ENCODE results near the gene DYNC2I2. TPM values are rescaled to one million over a fixed set of nuclear protein-coding genes. Genes with fewer than 3 reads are reported as not detected.
"Not testable (repeated sequence)": the region's sequence is repeated elsewhere in the genome, so short reads cannot be mapped to it uniquely, and the experiment has no call there.

DYNC2I2 gene
- 49.7 and 95.8 TPM in 2 replicates for total RNA-seq

GRCh38 chr9:128656416-128657343 lies at the start of gene DYNC2I2:
Gene DYNC2I2, minus strand, starts transcription at chr9:128656847. Its CDS starts 121 bp downstream, at chr9:128656726.
- DNase-seq, result peak; percentile 96

DNA sequence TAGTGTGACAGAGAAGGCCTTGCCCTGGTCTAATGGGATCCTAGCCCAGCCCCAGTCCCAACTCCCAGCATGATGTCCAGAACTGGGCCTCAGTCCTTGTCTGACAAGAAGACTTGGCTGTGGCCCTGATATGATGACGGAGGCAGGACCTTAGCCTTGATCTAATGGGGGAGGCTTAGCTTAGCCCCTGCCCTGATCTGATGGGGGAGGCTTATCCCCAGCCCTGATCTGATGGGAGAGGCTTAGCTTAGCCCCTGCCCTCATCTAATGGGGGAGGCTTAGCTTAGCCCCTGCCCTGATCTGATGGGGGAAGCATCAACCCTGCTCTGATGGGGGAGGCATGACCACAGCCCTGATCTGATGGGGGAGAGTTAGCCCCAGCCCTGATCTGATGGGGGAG lies 49.4 kb upstream of the DYNC2I2 start:
- DNase-seq, result no peak

- no peak for DNase-seq
Measured at GRCh38 chr9:128705051-128705965, 48.7 kb upstream of the DYNC2I2 start.

DNA sequence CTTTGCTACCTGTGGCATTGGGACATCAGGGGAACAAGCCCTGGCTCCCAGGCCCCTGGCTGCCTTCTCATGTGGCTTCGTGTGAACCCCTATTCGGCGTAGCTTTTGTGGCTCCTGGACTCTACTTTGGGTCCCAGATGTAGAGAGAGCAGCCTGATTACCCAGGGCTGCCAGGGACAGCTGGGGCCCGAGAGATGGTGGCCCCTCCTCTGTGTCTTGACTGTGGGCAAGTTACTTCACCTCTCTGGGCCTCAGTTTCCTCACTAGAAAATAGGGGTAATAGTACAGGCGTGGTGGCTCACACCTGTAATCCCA lies 47.7 kb upstream of the DYNC2I2 start:
- DNase-seq, result no peak

GRCh38 chr9:128703616-128704355 lies 47.1 kb upstream of the DYNC2I2 start:
- peak; percentile 65 for DNase-seq

DNA sequence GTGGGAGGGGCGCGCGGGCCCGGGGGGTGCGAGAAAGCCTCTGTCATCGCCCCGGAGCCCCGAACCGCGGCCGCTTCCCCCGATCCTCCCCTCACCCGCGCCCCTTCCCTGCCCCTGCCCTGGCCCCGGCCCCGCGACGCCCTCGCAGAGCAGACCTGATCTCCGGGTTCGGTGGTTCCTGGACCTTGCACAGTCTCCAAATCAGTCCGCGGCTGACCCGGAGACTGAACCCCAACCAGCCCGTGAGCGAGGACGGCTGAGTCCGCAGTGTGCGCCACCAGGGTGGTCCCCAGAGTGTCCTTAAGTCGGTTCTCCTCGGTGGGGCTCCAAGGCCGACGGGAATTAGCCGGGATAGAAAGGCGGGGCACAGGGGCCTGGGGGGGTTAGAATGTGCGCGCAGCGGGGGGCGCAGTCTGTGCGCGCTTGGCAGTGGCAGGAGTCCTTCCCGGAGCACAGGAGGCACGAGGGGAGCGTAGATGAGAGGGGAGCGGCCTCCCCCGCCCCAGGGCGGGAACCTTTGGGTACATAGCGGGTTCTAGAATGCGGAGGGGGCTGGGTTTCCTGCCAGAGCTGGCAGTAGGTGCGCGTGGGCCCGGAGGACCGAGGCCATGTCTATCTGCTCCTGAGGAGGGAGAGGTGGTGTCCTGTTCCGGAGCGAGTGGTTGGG lies 46.4 kb upstream of the DYNC2I2 start:
- peak; percentile 42 for DNase-seq

GRCh38 chr9:128702445-128702948 lies 45.9 kb upstream of the DYNC2I2 start, which contains the start of gene PKN3:
Gene PKN3, plus strand, starts transcription at chr9:128702503. Its CDS starts 413 bp downstream, at chr9:128702916.
- peak; percentile 92 for DNase-seq

DNA sequence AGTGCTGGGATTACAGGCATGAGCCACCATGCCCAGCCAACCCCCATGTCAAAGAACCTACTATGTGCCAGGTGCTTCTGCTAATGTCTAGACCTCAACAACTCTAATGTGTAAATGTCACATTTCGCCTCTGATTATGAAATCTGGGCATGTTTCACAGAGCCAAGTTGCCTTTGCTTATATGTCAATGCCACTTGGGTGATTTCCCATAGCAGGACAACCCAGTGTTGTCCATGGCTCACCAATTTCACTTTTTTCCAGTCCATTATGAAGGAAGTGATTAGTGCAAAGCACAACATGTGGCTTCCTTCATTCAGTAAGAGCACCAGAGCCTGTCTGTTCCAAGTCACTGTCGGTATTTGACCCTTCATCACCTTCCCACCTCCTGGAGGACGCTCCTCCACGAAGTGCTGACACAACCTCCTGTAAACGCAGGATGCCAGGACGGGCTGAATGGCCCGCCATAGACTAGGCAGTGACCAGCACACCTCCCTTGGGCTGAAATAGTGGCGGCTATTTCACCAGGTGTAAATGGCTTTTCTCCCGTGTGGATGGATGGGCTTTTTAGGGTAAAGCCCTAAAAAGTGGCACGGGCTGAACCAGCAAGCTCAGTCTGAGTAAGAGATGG lies 44.7 kb upstream of the DYNC2I2 start:
- DNase-seq, result peak; percentile 45

DNA sequence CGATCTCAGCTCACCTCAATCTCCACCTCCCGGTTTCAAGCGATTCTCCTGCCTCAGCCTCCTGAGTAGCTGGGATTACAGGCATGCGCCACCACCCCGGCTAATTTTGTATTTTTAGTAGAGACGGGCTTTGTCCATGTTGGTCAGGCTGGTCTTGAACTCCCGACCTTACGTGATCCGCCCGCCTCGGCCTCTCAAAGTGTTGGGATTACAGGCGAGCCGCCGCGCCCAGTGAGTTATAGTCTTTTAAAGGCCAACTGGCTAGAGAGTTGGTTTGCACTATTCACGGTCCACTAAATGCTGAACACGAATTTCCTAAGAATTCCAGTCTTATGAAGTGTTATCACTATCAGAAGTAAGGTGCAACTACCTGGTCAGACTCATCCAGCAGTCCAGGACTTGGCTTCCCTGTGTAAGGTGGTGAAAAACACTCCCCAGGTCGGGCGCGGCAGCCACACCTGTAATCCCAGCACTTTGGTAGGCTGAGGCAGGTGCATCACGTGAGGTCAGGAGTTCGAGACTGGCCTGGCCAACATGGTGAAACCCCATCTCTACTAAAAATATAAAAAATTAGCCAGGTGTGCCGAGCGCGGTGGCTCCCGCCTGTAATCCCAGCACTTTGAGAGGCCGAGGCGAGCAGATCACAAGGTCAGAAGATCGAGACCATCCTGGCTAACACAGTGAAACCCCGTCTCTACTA lies 42.6 kb upstream of the DYNC2I2 start:
- DNase-seq, result not testable (repeated sequence)

- no peak for DNase-seq
Measured at GRCh38 chr9:128696923-128697707, 40.5 kb upstream of the DYNC2I2 start.

DNA sequence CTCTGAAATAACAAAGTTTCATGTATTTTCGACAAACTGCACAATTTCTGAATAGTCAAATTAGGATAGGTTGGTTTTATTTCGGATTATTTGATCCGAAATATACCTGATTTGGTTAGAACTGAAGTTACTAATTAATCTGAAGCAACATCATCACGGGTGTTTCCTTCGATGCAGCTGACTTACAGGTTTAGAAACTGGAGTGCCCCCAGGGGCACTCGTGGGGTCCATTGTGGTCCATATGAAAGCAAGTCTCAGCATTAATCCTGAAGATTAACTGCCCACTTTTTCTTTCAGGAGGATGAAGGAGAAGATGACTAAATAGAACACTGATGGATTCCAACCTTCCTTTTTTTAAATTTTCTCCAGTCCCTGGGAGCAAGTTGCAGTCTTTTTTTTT lies 37.7 kb upstream of the DYNC2I2 start:
- no peak for DNase-seq

DNA sequence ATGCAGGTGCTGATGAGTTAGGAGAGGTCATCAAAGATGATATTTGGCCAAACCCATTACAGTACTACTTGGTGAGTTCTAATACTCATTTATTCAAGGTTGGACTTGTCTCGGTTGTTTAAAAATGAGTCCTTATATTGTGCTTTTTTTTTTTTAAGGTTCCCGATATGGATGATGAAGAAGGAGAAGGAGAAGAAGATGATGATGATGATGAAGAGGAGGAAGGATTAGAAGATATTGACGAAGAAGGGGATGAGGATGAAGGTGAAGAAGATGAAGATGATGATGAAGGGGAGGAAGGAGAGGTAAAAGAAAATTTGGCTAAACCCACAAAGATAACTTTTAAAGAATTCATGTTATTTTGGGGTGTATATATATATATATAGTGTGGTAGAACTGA lies 37.1 kb upstream of the DYNC2I2 start:
- not testable (repeated sequence) for DNase-seq

DNA sequence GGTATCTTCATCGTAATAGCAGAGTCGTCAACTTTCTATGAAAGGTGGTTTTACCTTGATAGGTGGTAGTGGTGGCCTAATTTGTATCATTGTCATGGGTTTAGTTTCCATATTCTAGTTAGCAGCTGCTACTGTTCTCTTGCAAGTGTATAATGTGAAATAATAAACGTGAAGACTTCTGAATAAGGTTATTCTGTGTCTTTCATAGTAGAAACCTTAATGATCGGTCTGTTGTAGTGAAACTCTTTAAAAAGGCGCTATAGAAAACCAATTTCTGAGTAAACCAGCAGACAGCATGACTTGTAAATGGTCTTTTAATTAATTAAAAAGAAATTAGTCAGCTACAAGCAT lies 34.0 kb upstream of the DYNC2I2 start:
- no peak for DNase-seq

- DNase-seq, result peak; percentile 67
Measured at GRCh38 chr9:128689820-128690683, 33.4 kb upstream of the DYNC2I2 start.

- DNase-seq, result peak; percentile 64
Measured at GRCh38 chr9:128689293-128689774, 32.7 kb upstream of the DYNC2I2 start.

DNA sequence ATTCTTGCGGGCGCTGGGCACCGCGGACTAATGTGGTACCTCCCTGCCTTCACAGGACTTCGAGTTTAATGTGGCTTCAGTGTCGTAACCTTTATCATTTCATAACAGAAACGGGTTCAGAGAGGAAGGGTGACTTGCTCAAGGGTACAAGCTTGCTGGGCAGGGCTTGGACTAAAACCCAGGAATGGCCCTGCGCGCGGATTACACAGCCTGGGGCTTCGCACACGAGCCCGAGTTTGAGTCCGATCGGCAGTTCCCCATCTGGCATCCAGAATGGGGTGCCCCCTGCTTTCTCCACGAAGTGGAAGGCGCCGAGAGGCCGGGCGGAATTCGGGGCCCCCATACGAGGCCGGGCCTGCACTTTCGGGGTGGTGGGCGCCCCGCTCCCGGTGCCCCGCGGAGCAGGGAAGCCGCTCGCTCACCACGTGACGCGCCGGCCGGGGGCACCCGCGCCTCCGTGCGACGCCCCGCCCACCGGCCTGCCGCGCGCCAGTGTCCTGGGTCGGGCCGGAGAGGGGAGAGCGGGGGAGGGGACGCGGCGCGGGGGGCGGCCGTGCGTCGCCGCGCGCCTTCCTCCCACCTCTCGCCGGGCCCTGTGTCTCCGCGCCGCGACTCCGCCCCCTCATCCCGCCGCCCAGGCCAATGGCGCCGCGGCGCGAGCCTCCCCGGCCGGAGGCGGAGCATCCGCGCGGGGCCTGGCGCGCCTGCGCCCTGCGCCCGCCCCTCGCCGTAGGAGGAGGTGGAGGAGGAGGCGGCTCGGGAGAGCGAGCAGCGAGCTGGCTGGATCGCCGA lies 32.0 kb upstream of the DYNC2I2 start, which contains the start of gene SET:
TSS of gene SET (plus strand) at position 722 of the 792 bp plus-strand sequence. CDS start 361 bp downstream, outside the sequence.
- peak; percentile 95 for DNase-seq

GRCh38 chr9:128687453-128687852 lies 30.8 kb upstream of the DYNC2I2 start:
- no peak for DNase-seq

Measured in dermis blood vessel endothelial cell (primary cell).